BE2C (cell line): ENCODE results near the gene ARHGAP30.

ENCODE experiments used
- DNase-seq: peaks from one replicate; pipeline ENCODE4 v3.0.0-alpha.2; 2020
- H3K27me3 ChIP-seq: fragments of 250-450 bp; sonication (Bioruptor Pico); 2 replicates; pipeline ENCODE4 v1.5.1; 2020; ENCODE audit warnings: mild to moderate bottlenecking
- H3K36me3 ChIP-seq: fragments of 250-450 bp; sonication (Bioruptor Pico); 2 replicates; pipeline ENCODE4 v1.5.1; 2020; ENCODE audit warnings: mild to moderate bottlenecking
- H3K4me1 ChIP-seq: fragments of 250-450 bp; sonication (Bioruptor Pico); 2 replicates; pipeline ENCODE4 v1.5.1; 2020
- H3K4me3 ChIP-seq: 2 replicates; pipeline ENCODE4 v1.5.1; 2011; ENCODE audit warnings: low read depth, low read length
- H3K9me3 ChIP-seq: fragments of 250-450 bp; sonication (Bioruptor Pico); 2 replicates; pipeline ENCODE4 v1.5.1; 2020
- TF ChIP-seq, protein P1 (sequence below): IDR thresholded peaks from 2 replicates; pipeline ENCODE4 v1.5.1; 2012; ENCODE audit warnings: mild to moderate bottlenecking, low read depth, low read length

ARHGAP30 gene

DNA sequence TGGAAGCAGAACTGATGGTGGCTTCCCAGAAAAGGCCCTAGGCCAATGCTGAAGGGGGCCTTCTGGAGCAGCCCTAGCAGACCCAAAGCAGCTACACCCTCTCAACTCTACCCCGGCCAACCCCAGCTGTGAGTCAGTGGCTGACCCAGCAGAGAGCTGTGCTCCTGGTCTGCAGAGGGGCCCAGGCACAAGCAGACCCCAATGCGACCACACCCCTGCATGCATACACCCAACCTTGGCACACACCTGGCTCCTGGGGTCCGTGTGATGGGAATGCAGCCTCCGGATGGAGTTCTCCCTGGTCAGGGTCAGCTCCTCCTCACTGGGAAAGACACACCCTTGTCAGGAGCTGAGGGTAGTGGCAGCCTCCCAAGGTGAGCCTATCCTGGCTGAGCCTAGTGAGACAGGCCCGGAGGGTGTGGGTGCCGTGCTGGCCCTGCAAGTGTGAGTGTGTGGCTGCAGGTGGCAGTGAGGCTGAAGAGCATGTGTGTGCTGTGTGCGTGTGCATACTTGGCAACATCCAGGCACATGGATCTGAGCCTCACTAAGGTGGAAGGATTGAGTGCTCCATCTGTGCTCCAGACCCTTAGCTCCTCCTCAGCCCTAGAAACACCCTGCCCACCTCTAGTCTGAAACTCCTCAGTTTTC lies 3.9 kb upstream of the ARHGAP30 start:
- no peaks in the 10 kb centered on the region for H3K9me3 ChIP-seq
- H3K4me1 ChIP-seq, result no peaks in the 10 kb centered on the region
- no peaks in the 10 kb centered on the region for H3K36me3 ChIP-seq
- no peaks in the 10 kb centered on the region for H3K27me3 ChIP-seq
- DNase-seq, result no peak
- no peak overlapping the region for H3K4me3 ChIP-seq
- TF ChIP-seq, protein P1, sequence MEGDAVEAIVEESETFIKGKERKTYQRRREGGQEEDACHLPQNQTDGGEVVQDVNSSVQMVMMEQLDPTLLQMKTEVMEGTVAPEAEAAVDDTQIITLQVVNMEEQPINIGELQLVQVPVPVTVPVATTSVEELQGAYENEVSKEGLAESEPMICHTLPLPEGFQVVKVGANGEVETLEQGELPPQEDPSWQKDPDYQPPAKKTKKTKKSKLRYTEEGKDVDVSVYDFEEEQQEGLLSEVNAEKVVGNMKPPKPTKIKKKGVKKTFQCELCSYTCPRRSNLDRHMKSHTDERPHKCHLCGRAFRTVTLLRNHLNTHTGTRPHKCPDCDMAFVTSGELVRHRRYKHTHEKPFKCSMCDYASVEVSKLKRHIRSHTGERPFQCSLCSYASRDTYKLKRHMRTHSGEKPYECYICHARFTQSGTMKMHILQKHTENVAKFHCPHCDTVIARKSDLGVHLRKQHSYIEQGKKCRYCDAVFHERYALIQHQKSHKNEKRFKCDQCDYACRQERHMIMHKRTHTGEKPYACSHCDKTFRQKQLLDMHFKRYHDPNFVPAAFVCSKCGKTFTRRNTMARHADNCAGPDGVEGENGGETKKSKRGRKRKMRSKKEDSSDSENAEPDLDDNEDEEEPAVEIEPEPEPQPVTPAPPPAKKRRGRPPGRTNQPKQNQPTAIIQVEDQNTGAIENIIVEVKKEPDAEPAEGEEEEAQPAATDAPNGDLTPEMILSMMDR, result no peak

DNA sequence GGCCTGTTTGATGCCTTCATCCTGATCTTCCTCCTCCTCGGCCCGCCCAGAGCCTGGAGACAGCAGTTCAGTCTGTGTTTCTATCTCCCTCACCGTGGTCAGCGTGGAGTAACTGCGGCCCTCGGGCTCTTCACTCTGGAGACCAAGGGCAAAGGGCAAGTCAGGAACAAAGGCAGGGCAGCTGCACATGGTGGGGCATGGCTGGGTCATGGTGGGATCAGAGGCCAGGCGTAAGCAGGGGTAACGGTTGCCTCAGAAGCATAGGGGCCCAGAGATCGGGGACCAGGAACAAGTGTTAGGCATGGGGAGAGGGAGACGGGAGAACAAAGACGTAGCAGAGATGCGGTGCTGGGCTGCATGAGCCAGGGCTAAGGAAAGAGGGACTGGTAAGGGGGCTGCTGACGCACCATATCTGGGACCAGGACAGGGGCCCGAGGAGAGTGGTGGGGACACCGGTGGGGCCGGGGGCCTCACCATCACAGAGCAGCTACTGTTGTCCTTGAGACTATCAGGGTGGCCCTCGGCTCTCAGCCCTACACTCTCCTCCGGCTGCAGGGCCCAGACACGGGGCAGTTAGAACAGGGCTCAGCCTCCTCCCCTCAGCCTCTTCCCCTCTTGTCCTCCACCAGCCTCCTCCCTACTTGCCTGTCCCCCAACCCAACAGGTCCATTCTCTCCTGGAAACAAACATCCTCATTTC lies 3.2 kb upstream of the ARHGAP30 start:
- TF ChIP-seq, protein P1, result no peak
- no peaks in the 10 kb centered on the region for H3K9me3 ChIP-seq
- H3K27me3 ChIP-seq, result no peaks in the 10 kb centered on the region
- H3K4me3 ChIP-seq, result no peak overlapping the region
- H3K4me1 ChIP-seq, result no peaks in the 10 kb centered on the region
- no peak for DNase-seq
- no peaks in the 10 kb centered on the region for H3K36me3 ChIP-seq

DNA sequence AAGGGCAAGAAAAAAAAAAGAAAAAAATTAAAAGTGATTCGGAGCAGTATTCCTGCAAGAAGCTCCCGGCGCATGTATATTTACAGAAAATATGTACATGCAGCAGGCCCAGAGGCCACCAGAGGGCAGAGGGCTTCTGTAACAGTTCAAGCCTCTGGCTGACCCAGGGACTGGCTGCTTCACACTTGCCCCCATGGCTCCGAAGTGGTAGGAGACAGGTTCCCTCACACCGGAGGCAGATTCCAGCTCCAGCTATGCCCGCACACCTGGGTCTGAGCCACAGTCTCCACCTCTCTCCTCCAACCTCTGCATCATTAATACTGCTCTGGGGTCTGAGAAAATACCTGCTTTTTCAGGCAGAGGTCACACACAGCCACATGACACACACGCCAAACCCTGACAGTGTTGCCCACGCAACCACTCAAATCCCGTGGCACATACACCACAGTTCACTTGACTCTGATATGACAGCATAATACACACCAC lies 2.2 kb upstream of the ARHGAP30 start:
- H3K36me3 ChIP-seq, result no peaks in the 10 kb centered on the region
- TF ChIP-seq, protein P1, result peak; percentile 66
- H3K27me3 ChIP-seq, result no peaks in the 10 kb centered on the region
- DNase-seq, result peak; percentile 60
- no peaks in the 10 kb centered on the region for H3K9me3 ChIP-seq
- H3K4me3 ChIP-seq, result no peak overlapping the region
- no peaks in the 10 kb centered on the region for H3K4me1 ChIP-seq

DNA sequence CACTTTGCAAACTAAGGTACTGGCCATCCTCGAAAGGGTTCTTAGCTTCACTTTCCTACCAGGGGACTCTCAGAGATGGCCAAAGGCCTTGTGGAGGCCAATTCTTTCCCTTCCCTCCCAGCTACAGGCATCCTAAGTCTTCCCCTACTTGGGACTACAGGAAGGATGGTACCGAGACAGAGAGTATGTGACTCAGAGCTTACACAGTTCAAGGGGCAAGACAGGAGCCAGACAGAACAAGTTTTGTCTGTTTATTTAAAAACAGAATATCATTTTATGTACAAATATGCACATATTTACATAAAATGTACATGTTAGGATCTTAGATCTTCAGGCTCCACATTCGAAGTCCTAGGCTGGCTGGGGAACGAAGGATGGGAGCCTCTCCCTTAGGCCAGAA lies 1.1 kb upstream of the ARHGAP30 start:
- no peaks in the 10 kb centered on the region for H3K9me3 ChIP-seq
- no peak for DNase-seq
- no peaks in the 10 kb centered on the region for H3K36me3 ChIP-seq
- H3K4me3 ChIP-seq, result no peak overlapping the region
- no peaks in the 10 kb centered on the region for H3K27me3 ChIP-seq
- no peaks in the 10 kb centered on the region for H3K4me1 ChIP-seq
- TF ChIP-seq, protein P1, result no peak

DNA sequence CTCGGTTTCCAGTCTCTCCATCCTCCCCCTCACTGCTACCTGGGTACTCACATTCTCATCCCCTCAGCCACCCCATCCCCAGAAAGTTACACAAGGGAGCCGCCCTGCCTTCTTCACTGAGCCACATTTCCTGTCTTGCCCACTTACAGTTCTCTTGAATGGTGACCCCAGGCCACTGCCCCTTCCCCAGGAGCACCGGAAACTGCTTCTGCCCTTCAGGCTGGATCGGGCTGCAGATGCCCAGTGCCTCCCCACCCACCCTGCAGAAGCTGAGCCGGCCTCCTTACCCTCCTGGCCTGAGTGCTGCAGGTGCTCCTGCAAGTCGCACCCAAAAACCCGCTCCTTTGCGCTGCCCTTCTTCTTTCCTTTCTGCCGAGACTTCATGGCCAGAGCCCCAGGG lies 450 bp downstream of the ARHGAP30 start:
- Histone ChIP-seq H3K4me3 (no peak overlapping the region), H3K36me3 (no peaks in the 10 kb centered on the region), H3K9me3 (no peaks in the 10 kb centered on the region), H3K4me1 (no peaks in the 10 kb centered on the region), H3K27me3 (peaks cover 3% of the 10 kb centered on the region)
- DNase-seq, result no peak
- TF ChIP-seq, protein P1, result no peak
